Measurements from ENCODE around the gene SCN5A. TPM values are rescaled to one million over a fixed set of nuclear protein-coding genes. Genes with fewer than 3 reads are reported as not detected.

SCN5A gene
- total and polyA plus RNA-seq, 2 of the 4 experiments (the other 2 are of a cell fraction), result 1.9 to 2.0 TPM

GRCh38 chr3:38608086-38608775 lies 41.3 kb downstream of the SCN5A start:
- Histone ChIP-seq H3K56ac (ENCODE audit: extremely low read depth, insufficient read depth, low read length) (no peak overlapping the region), H4K91ac (ENCODE audit: insufficient read depth, low read depth, low read length) (no peak overlapping the region), H4K5ac (ENCODE audit: low read depth, low read length) (no peak overlapping the region), H2AFZ (replicated peaks; ENCODE audit: low read length, poor library complexity) (no peak overlapping the region), H3K27ac (ENCODE audit: insufficient read depth, low read length) (no peak overlapping the region), H3K4me3 (ENCODE audit: insufficient read depth, low read depth, low read length) (no peak overlapping the region), H3K36me3 (ENCODE audit: control insufficient read depth, insufficient read depth, low read length) (no peaks in the 10 kb centered on the region; the same call in 1 of the 2 replicates), H2AK9ac (replicated peaks; ENCODE audit: low read depth, low read length, poor library complexity) (no peak overlapping the region), H3K9me1 (ENCODE audit: insufficient read depth, low read length) (0 out of 2 replicates have a peak, but pooled peaks cover 2% of the 10 kb centered on the region), H2BK5ac (ENCODE audit: low read depth, low read length, poor library complexity, severe bottlenecking) (no peak overlapping the region), H3K4me2 (ENCODE audit: low read depth, low read length) (no peak overlapping the region), H3K18ac (ENCODE audit: low read depth, low read length) (no peak overlapping the region), H3K9me3 (ENCODE audit: control insufficient read depth, insufficient read depth, low read length) (no peaks in the 10 kb centered on the region), H3K27me3 (ENCODE audit: control insufficient read depth, insufficient read depth, low read length) (no peaks in the 10 kb centered on the region), H3K23ac (ENCODE audit: low read depth, low read length) (no peak overlapping the region), H3K9ac (ENCODE audit: low read depth, low read length) (no peak overlapping the region), H4K8ac (ENCODE audit: low read depth in 2 of 2, low read length in 2 of 2) (no peak overlapping the region), H2BK120ac (ENCODE audit: low read depth, low read length) (no peak overlapping the region), H2BK20ac (ENCODE audit: low read depth, low read length) (no peak overlapping the region), H3K4ac (ENCODE audit: low read depth, low read length) (no peak overlapping the region), H2AK5ac (ENCODE audit: low read depth, low read length) (no peak overlapping the region), H4K20me1 (ENCODE audit: insufficient read depth, low read length) (no peaks in the 10 kb centered on the region), H3K14ac (replicated peaks; ENCODE audit: low read depth, low read length) (no peak overlapping the region), H3K4me1 (ENCODE audit: control insufficient read depth, insufficient read depth, low read length) (no peaks in the 10 kb centered on the region), H2BK15ac (ENCODE audit: low read depth, low read length) (no peak overlapping the region), H3K79me1 (ENCODE audit: low read depth in 1 of 2, low read length in 2 of 2) (no peaks in the 10 kb centered on the region)
- in situ Hi-C loops (cut with MboI; ENCODE audit: low sequenced_read_pairs), result no loop called here
- dilution Hi-C loops (cut with HindIII; ENCODE audit: low sequenced_read_pairs, unreplicated experiment), result no loop called here
- DNase-seq (no peak), ATAC-seq (ENCODE audit: low read depth) (no peak)
- POLR2A ChIA-PET (ENCODE audit: unreplicated experiment), result no interaction called here
- WGBS, 2 experiments (ENCODE audit: extremely low coverage in 2 of 2, insufficient read length in 1 of 2), result 85% methylated on average over 6 of the region's 13 CpGs; no CpG with 5 or more reads in 1 of the 2 experiments
- intact Hi-C loops (cut with micrococcal nuclease), result no loop called here
- BruUV-seq (replicated peaks), result no TSS peak
- TF ChIP-seq MAFK (IDR thresholded peaks at IDR 0.05; ENCODE audit: low read depth, low read length), result no peak
- no peak for TF ChIP-seq POLR2A (IDR thresholded peaks at IDR 0.05; ENCODE audit: low read depth, low read length)
- no peak for TF ChIP-seq RCOR1 (IDR thresholded peaks at IDR 0.05; ENCODE audit: insufficient replicate concordance, low read length)
- TF ChIP-seq RAD21 (IDR thresholded peaks at IDR 0.05; ENCODE audit: low read length), result no peak
- no peak for TF ChIP-seq USF2 (IDR thresholded peaks at IDR 0.05; ENCODE audit: low read depth, low read length)
- TF ChIP-seq NFE2L2 (IDR thresholded peaks at IDR 0.05; ENCODE audit: low read depth, low read length), result no peak
- no peak for TF ChIP-seq RFX5 (IDR thresholded peaks at IDR 0.05; ENCODE audit: low read depth, low read length)
- TF ChIP-seq, protein P1, sequence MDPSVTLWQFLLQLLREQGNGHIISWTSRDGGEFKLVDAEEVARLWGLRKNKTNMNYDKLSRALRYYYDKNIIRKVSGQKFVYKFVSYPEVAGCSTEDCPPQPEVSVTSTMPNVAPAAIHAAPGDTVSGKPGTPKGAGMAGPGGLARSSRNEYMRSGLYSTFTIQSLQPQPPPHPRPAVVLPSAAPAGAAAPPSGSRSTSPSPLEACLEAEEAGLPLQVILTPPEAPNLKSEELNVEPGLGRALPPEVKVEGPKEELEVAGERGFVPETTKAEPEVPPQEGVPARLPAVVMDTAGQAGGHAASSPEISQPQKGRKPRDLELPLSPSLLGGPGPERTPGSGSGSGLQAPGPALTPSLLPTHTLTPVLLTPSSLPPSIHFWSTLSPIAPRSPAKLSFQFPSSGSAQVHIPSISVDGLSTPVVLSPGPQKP (IDR thresholded peaks at IDR 0.05; ENCODE audit: borderline replicate concordance, low read depth, low read length), result no peak
- no peak for TF ChIP-seq CEBPB (IDR thresholded peaks at IDR 0.05; ENCODE audit: low read depth, low read length)
- no peak for TF ChIP-seq SMC3 (IDR thresholded peaks at IDR 0.05; ENCODE audit: low read depth, low read length)
- TF ChIP-seq FOS (IDR thresholded peaks at IDR 0.05; ENCODE audit: low read depth, low read length), result no peak
- CTCF ChIA-PET, result no interaction called here

Data from IMR-90 (cell line).